Osteoblast (primary cell): ENCODE results near the gene AFF3. TPM values are rescaled to one million over a fixed set of nuclear protein-coding genes. Genes with fewer than 3 reads are reported as not detected.

ENCODE experiments used
- DNase-seq: peaks from one replicate; pipeline ENCODE4 v3.0.0; 2011; ENCODE audit warnings: low spot score, mixed read lengths; ENCODE audit not compliant: insufficient read length; ENCODE audit errors: missing footprints
- H2AFZ ChIP-seq: 2 replicates; pipeline ENCODE4 v1.6.0; 2011; ENCODE audit warnings: mild to moderate bottlenecking, low read length
- H3K27ac ChIP-seq: 2 replicates; pipeline ENCODE4 v1.5.1; 2011; ENCODE audit warnings: mild to moderate bottlenecking, low read depth, low read length, moderate library complexity
- H3K27me3 ChIP-seq: 2 replicates; pipeline ENCODE4 v1.6.0; 2012; ENCODE audit warnings: mild to moderate bottlenecking, control low read depth, inconsistent platforms, low read length, moderate library complexity; ENCODE audit not compliant: insufficient read depth
- H3K36me3 ChIP-seq: 2 replicates; pipeline ENCODE4 v1.5.1; 2011; ENCODE audit warnings: mild to moderate bottlenecking, low read length, control low read depth, moderate library complexity; ENCODE audit not compliant: insufficient read depth
- H3K4me1 ChIP-seq: 2 replicates; pipeline ENCODE4 v1.5.1; 2011; ENCODE audit warnings: mild to moderate bottlenecking, low read length, control low read depth, moderate library complexity; ENCODE audit not compliant: insufficient read depth
- H3K4me2 ChIP-seq: 2 replicates; pipeline ENCODE4 v1.6.0; 2011; ENCODE audit warnings: mild to moderate bottlenecking, low read length; ENCODE audit not compliant: insufficient read depth
- H3K4me3 ChIP-seq: fragments of 200-600 bp; sonication (generic); 3 replicates; pipeline ENCODE4 v1.5.1; 2012; ENCODE audit warnings: mild to moderate bottlenecking, low read length, inconsistent platforms; ENCODE audit not compliant: insufficient read depth
- H3K79me2 ChIP-seq: 2 replicates; pipeline ENCODE4 v1.6.0; 2012; ENCODE audit warnings: mild to moderate bottlenecking, low read length, control low read depth, inconsistent platforms; ENCODE audit not compliant: insufficient read depth
- H3K9me3 ChIP-seq: 2 replicates; pipeline ENCODE4 v1.5.1; 2011; ENCODE audit warnings: low read depth, low read length, control low read depth
- H4K20me1 ChIP-seq: 2 replicates; pipeline ENCODE4 v1.6.0; 2012; ENCODE audit warnings: mild to moderate bottlenecking, low read length, control low read depth; ENCODE audit not compliant: insufficient read depth
- total RNA-seq: library from RNA; depleted of rRNA; stranded (reverse); fragments of >200 nt; gene quantifications from 2 replicates; pipeline ENCODE4 v1.2.3, GENCODE V29; 2012
- TF ChIP-seq, protein P1 (sequence below): IDR thresholded peaks from 2 replicates; pipeline ENCODE4 v1.5.1; 2011; ENCODE audit warnings: mild to moderate bottlenecking, low read depth, low read length, moderate library complexity; ENCODE audit errors: extremely low read depth

AFF3 gene
- total RNA-seq, 1 donor, result 4.3 TPM

DNA sequence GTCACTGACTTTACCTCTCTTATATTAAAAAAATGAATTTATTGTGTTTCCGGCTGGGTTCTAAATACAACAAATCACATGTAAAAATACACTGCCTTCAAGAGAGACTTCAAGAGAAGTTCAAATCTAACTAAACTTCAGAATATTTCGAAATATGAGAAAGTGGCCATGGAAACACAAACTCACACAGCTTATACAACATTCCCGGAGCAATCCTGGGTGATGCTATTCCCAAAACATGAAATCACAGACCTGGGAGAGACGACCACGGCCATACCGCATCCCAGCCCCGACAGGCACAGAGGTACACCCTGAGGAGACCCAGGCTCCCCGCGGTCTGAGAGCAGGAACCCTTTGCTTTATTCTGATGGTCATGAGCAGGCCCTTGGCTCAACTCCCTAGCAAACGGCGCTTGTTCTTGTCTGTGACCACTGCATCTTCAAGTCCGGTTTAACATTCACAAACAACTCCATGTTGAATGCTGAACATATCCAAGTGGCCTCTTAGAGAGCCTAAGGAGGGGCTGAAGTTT is 467.2 kb downstream of the AFF3 start:
- peaks cover 15% of the 10 kb centered on the region for H3K27me3 ChIP-seq
- TF ChIP-seq, protein P1, sequence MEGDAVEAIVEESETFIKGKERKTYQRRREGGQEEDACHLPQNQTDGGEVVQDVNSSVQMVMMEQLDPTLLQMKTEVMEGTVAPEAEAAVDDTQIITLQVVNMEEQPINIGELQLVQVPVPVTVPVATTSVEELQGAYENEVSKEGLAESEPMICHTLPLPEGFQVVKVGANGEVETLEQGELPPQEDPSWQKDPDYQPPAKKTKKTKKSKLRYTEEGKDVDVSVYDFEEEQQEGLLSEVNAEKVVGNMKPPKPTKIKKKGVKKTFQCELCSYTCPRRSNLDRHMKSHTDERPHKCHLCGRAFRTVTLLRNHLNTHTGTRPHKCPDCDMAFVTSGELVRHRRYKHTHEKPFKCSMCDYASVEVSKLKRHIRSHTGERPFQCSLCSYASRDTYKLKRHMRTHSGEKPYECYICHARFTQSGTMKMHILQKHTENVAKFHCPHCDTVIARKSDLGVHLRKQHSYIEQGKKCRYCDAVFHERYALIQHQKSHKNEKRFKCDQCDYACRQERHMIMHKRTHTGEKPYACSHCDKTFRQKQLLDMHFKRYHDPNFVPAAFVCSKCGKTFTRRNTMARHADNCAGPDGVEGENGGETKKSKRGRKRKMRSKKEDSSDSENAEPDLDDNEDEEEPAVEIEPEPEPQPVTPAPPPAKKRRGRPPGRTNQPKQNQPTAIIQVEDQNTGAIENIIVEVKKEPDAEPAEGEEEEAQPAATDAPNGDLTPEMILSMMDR, result no peak
- H3K27ac ChIP-seq, result no peak overlapping the region
- H4K20me1 ChIP-seq, result no peaks in the 10 kb centered on the region
- H3K4me2 ChIP-seq, result no peak overlapping the region
- no peaks in the 10 kb centered on the region for H3K9me3 ChIP-seq
- no peaks in the 10 kb centered on the region for H3K79me2 ChIP-seq
- no peak for DNase-seq
- no peak overlapping the region for H3K4me3 ChIP-seq
- H3K36me3 ChIP-seq, result no peaks in the 10 kb centered on the region
- no peak overlapping the region for H2AFZ ChIP-seq
- H3K4me1 ChIP-seq, result peaks cover 6% of the 10 kb centered on the region

DNA sequence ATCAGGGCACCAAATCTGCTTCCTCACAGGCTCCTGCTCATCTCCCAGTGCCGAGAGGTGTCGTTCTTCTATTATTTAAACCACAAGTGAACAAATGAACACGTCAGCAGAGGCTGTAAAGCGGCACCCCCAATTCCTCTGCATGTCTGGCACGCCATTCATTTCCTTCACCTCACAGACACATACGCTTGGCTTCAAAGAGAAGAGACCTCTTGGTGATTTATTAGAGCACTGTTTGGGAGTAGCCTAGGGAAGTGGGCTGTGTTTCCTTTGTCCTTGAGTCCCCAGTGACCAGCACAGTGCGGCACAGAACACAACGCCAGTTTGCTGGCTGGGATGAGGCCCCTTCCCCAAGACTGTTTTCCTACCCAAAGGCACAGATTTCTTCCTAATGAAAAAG is 468.3 kb downstream of the AFF3 start:
- DNase-seq, result no peak
- H3K27me3 ChIP-seq, result peaks cover 15% of the 10 kb centered on the region
- no peaks in the 10 kb centered on the region for H4K20me1 ChIP-seq
- no peak overlapping the region for H3K4me3 ChIP-seq
- no peak overlapping the region for H3K4me2 ChIP-seq
- no peaks in the 10 kb centered on the region for H3K79me2 ChIP-seq
- TF ChIP-seq, protein P1, result no peak
- no peak overlapping the region for H3K27ac ChIP-seq
- no peaks in the 10 kb centered on the region for H3K9me3 ChIP-seq
- H3K36me3 ChIP-seq, result no peaks in the 10 kb centered on the region
- no peak overlapping the region for H2AFZ ChIP-seq
- no peaks in the 10 kb centered on the region for H3K4me1 ChIP-seq

DNA sequence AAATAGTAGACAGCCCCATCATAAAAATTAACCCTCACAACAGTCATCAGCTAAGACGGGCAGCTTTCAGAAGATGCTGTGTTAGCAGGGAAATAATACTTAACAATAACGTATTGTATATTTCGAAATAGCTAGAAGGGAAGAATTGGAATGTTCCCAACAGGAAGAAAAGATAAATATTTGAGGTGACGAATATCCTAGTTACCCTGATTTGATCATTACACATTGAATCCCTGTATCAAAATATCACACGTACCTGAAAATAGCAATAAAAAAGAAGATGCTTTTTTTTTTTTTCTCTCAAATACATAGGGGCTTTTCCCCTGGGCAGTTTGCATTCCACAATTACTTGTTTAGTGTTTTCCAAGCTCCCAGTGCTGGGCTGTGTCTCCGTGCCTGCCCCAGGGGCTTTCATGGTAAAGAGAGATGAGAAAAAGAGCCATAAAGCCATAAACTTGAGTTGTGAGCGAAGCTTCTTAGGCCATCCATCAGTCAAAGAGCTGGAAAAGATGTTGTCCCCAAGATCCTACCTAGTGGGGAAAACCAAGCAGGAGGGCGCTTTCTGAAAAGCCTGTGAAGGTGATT is 469.5 kb downstream of the AFF3 start:
- DNase-seq, result no peak
- Histone ChIP-seq H3K4me2 (no peak overlapping the region), H4K20me1 (no peaks in the 10 kb centered on the region), H3K79me2 (no peaks in the 10 kb centered on the region), H2AFZ (no peak overlapping the region), H3K27ac (no peak overlapping the region), H3K4me1 (no peaks in the 10 kb centered on the region), H3K9me3 (no peaks in the 10 kb centered on the region), H3K27me3 (peaks cover 10% of the 10 kb centered on the region), H3K36me3 (no peaks in the 10 kb centered on the region), H3K4me3 (no peak overlapping the region)
- TF ChIP-seq, protein P1, result no peak

DNA sequence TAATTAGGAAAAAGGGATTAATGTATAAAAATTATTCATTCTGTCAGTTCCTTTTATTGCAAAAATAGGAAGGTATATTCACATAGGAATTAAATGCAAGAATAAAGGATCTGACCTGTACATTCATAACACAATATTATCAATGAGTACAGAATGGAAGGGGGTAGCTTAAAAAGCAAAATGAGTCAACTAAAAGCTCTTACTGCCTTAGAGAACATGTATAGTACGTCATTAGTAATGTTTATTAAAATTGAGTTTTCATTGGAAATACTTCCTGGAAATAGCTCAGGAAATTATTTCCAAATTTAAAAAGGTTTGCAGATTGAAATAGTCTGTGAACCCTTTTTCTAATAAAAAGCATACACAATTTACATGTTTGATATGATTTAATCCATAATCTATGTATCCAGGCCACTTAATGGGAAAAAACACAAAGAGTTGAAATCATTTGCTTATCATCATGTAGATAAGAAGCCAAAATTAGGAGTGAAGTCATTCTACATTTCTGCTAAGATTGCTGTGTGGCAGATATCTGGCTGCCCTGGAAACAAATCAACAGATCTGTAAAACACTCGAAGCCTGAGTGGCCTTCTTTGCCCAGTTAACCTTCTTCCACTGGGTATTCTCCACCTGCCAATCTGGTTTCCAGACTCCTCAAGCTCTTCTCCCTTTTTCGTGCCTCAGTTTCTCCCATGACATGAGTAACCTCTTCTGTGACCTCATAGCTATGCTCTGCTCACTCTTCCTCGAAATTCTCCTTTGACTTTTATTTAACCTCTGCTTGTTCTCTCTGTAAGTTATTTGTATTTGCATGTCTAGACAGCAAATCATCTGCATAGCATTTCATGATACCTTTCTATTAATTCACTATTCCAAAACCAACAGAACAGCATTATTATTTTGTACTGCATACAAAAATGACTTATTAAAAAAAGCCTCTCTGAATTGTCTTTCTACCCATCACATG is 471.3 kb downstream of the AFF3 start:
- Histone ChIP-seq H3K27ac (no peak overlapping the region), H3K36me3 (no peaks in the 10 kb centered on the region), H3K4me2 (no peak overlapping the region), H3K4me3 (no peak overlapping the region), H3K27me3 (peaks cover 9% of the 10 kb centered on the region), H2AFZ (no peak overlapping the region), H3K4me1 (no peaks in the 10 kb centered on the region), H4K20me1 (no peaks in the 10 kb centered on the region), H3K9me3 (no peaks in the 10 kb centered on the region), H3K79me2 (no peaks in the 10 kb centered on the region)
- DNase-seq, result no peak
- TF ChIP-seq, protein P1, result no peak
